Stimulated activated CD8-positive, alpha-beta memory T cell treated with anti-CD3 and anti-CD28 coated beads, Interleukin-2, amount 100 ng/mL, for 48 hours (primary cell): ENCODE measurements around the gene EFCC1.

Experiments used
- DNase-seq, 2 donors: peaks; one replicate each; pipeline ENCODE4 v3.0.0-alpha.2; 2020; ENCODE audit warnings: low read depth in 2 of 2

Gene EFCC1

DNA sequence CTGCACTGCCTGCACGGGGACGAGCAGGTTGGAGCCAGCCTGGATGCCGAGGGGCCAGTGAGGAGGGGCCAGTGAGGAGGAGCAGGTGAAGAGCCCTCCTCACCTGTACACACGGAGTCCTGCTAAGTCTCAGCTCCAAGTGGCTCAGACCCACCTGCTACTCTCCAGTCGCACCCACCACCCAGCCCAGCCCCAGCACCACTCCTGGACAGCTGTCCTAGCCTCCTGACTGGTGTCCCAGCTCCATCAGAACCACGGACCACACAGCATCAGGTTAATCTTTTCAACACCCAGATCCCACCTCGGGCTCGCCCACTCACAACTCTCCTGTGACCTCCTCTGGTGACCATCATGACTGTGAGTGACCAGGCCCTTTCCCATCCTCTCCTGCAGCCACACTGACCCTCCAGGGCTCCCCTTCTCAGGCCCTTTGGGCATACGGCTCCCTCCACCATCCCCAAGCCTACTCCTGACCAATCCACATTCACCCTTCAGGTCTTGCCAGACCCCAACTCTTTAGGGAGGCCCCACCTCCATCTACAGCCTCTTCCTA lies 13.8 kb downstream of the EFCC1 start:
- DNase-seq: no peak

DNA sequence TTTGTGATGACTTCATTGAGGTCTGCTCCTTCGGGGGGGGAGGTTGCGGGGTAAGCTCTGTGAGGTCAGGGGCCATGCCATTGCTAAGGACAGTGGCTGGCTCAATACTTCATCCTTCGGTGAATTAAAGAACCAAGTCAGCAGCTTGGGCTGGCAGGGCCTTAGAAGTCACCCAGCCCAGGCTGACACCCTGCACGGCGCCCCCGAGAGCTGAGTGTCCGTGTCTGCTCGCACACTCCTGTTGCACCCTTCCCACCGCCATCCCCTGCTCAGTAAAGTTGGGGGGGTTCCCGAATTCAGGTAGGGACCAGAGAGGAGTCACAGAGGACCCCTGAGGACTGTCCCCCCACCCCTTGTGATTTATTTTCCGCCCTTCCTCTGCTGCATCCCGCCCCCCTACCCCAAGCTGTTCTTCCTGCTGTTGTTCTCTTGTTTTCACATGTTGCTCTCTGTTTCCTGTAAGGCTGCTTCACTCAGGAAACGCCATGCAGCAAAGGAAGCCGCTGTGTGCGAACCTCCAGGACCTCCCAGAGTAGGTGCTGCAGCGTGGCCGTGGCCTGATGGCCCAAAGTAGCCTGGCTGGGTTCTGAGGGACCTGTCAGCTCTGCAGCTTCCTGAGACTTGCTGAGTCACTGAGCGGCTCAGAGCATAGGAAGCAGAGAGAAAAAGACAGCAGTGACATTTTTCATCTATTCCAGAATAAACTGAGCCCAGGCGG lies 14.4 kb downstream of the EFCC1 start:
- no peak for DNase-seq

- peak in 1 of 2 donors; percentile 23 for DNase-seq
These were observed 15.2 kb downstream of the EFCC1 start for GRCh38 chr3:129016356-129016719.

- no peak for DNase-seq
These were observed 15.8 kb downstream of the EFCC1 start for GRCh38 chr3:129016720-129017483.

- DNase-seq: no peak
These were observed 16.4 kb downstream of the EFCC1 start for GRCh38 chr3:129017484-129017899.

GRCh38 chr3:129018271-129018670 lies 17.2 kb downstream of the EFCC1 start:
- DNase-seq: no peak

DNA sequence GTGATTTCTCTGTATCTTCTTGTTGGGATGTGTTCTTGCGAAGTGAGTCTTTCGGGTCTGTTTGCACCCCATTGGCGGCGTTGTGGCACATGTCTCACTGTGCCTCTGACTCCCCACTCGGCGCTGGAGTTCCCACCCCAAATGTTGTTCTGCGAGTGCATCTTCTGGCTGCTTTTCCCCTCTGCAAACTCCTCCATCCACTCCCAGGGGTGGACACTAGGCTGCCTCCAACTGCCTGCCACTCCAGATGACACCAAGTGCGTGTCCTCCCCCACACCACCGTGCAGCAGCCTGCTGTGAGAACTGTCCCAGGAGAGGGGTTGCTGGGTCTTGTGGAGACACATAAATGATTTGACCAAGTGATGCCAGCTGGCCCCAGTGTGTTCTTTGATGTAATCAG lies 17.6 kb downstream of the EFCC1 start:
- no peak for DNase-seq

DNA sequence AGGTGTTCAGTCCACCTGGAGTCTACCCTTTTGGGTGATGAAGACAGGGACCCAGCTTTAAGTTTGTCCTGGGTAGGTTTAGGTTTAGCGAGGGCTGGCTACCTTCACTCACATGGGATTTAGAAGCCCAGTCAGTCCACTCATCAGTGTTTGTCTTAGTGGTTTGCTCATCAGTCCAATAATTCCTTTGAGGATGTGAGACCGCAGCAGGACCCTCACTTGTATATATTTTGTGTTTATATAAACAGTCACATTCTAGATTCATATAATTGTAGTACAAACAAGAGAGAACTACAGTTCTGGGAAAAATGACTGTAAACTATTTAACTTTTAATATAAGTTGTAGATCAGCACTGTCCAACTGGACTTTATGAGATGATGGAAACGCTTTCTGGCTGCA lies 18.2 kb downstream of the EFCC1 start:
- DNase-seq: no peak

- no peak for DNase-seq
These were observed 19.6 kb downstream of the EFCC1 start for GRCh38 chr3:129020691-129021090.

DNA sequence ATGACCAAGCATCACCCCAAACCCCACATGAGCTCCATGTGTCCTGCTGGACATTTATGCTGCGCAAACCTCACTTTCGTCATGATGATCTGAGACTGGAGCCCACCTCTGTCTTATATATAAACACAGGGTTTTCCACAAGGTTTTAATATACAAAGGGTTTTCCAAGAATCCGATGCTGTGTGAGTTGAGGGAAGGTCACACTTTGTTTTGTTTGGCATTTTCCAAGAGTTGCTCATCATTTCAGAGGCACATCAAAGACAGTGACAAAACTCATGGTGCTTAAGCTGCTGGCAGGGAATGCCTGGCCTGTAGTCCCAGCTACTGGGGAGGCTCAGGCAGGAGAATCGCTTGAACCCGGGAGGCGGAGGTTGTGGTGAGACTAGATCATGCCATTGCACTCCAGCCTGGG lies 20.0 kb downstream of the EFCC1 start:
- no peak for DNase-seq

GRCh38 chr3:129022114-129023007 lies 21.3 kb downstream of the EFCC1 start:
- no peak for DNase-seq

DNA sequence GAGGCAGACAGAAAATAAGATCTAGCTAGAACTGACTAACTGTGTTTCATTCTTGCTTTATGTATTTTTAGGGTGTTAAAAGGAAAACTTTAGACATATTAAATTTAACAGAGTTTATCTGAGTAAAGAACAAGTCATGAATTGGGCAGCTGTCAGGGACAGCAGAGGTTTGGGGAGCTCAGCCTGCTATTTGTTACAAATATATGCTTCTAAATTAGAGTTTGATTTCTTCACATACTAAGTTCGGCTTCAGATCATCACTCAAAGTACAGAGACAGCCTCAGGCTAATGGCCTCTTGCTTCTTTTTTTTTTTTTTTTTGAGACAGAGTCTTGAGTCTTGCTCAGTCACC lies 21.9 kb downstream of the EFCC1 start:
- no peak for DNase-seq

DNA sequence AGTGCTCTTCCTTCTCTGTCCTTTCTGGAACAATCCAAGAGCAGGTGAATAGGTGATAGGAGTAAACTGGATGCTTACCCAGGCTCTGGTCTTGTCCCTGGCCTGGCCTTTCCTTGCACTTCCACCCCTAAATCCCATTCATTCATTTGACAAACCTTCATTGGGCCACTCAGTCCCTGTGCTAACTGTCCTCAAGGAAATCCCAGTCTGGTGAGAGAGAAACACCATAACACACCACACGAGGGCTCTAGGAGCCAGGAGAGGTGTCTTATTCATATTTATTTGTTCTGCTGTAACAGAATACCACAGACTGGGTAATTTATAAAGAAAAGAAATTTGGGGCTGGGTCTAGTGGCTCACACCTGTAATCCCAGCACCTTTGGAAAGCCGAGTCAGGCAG lies 22.8 kb downstream of the EFCC1 start:
- no peak for DNase-seq

GRCh38 chr3:129025108-129025507 lies 24.0 kb downstream of the EFCC1 start:
- no peak for DNase-seq

DNA sequence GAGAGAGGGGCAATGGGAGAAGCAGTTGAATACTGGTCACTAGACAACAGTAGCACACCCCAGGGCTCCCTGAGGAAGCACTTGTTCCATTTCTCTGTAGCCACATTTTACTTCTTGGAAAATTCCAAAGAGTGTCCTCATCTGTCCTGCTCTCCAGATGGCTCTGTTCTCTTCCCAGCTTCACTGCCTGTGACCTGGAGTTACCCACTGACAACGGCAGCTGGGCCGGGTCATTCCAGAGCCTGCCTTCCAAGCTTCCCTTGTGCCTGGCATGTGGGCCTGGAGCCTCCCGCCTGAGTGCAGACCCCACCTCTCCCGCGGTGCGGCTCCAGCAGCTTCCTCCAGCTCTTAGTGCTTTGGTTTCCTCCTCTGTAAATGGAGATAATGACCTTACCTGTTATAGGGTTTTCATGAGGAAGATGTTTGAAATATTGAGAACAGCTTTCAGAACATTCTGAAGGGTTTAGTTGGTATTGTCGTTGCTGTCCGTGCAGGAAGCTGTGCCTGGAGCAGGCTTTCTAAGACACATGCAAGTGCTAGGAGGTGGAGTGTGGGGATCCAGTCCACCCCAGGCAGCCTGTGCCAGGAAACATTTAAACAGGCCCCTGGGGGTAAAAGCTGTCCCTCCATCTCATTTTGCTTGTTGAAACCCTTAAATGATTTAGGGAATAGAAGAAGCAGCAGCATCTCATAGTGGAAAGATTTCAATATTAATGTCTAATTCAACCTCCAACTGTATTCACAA lies 24.8 kb downstream of the EFCC1 start:
- no peak for DNase-seq

DNA sequence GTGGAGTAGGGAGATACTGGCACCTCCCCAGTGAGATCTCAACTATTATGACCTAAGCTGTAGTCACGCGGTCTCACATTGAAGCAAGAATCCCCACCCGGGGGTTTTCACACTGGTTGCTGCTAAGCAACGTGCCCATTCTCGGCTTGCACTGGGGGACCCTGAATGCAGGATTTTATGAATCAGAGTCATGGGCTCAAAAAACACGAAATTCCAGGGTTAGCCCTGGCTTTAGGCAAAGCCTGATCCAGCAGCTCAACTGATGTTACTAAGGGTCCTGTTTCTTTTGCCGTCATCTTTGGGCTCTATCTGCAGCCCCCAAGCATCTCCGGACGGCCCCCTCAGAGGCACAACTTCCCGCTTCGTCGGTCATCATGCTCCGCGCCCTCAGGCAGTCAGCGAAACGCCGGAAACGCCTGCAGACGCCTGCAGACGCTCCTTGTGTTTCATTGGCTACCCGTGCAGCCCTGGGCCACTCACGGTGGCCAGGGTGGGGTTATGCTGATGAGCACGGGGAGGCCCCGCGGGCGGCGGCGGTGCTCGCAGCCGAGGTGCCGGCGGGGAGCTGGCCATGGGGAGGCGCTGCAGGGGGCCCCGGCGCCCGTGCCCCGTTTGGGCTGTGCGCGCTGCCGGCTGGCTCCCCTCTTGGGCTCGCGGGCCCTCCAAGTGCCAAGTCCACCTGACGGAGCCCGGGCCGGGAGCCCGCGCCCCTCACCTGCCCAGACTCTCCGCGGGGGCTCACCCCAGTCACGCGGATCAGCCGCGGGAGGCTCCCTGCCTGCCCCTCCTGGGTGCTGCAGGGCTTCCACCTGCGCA lies 25.8 kb downstream of the EFCC1 start:
- peak; percentile 85 for DNase-seq

DNA sequence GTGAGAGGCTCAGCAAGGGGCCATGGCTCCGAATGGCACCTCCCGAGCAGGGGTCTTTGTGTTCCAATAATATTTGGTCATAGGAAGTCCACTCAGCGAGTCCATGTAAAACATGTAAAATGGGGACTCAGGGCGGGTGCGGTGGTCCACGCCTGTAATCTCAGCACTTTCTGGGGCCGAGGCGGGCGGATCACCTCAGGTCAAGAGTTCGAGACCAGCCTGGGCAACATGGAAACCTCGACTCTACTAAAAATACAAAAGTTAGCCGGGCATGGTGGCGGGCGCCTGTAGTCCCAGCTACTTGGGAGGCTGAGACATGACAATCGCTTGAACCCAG lies 26.4 kb downstream of the EFCC1 start:
- no peak for DNase-seq

DNA sequence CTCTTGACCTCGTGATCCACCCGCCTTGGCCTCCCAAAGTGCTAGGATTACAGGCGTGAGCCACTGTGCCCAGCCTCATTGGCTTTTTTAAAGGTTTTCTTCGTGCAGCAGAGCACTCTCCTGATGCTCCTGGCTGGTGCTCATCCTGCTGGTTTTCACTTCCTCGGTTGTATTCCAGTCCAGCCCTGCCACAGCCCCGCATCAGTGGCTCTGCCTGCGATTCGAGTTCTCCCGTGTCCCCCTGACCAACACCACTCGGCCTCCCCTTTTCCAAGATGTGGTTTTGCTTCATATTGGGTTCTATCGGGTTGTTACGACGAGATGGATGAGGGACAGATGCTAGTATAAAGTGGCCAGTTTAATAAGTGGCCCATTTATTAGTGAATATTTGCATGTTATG lies 27.8 kb downstream of the EFCC1 start:
- no peak for DNase-seq

- DNase-seq: no peak
These were observed 29.5 kb downstream of the EFCC1 start for GRCh38 chr3:129030611-129031010.

DNA sequence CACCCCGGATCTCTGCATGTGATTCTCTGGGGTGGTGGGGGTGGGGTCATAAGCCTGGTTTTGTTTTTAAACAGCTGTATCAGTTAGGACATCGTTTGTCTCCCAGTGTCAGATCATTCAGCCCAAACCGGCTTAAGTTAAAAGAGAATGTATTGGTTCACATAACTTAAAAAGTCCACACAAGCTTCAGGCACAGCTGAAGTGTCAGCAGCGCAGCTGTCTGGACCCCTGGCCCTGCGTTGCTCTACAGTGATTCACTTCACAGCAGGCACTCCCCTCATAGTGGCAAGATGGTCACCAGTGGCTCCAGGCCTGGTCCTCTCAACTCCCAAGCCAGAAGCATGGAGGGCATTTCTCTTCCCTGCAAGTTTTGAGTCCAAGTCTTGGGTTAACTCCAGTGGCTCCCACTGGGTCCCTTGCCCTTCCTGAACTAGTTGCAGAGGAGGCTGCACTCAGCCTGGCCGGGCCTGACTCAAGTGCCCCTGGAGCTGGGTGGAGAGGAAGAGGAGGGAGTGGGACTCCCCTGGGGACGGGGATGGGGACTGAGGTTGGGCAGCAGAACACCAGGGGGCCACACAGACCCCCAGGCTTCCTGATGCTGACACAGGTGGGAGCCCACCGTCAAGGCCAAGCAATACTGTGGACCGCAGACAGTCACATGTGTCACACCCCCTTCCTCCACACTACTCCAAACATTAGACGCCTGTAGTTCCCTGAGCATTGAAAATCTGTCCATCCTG lies 30.5 kb downstream of the EFCC1 start:
- no peak for DNase-seq
